Immature natural killer cell (primary cell): ENCODE measurements around the gene SLC39A9. TPM values are rescaled to one million over a fixed set of nuclear protein-coding genes. Genes with fewer than 3 reads are reported as not detected.

ENCODE experiments used
- DNase-seq, 3 donors: peaks; one replicate each; pipeline ENCODE4 v3.0.0; 2022; ENCODE audit warnings: mixed read lengths in 1 of 3
- H3K27ac Mint-ChIP-seq, 6 donors: one replicate each; pipeline ENCODE4 v1.8.0; 2020; ENCODE audit warnings: mixed read lengths in 6 of 6, mild to moderate bottlenecking in 5 of 6, inconsistent platforms in 4 of 6, moderate library complexity in 3 of 6
- H3K27me3 Mint-ChIP-seq, 3 donors: one replicate each; pipeline ENCODE4 v1.8.0; 2020 to 2021; ENCODE audit warnings: low read depth in 3 of 3, mild to moderate bottlenecking in 3 of 3, mixed read lengths in 3 of 3, moderate library complexity in 3 of 3, inconsistent platforms in 1 of 3
- H3K36me3 Mint-ChIP-seq, 3 donors: one replicate each; pipeline ENCODE4 v1.8.0; 2020; ENCODE audit warnings: mixed read lengths in 3 of 3, inconsistent platforms in 2 of 3, mild to moderate bottlenecking in 2 of 3
- H3K4me1 Mint-ChIP-seq, 2 donors: one replicate each; pipeline ENCODE4 v1.8.0; 2020; ENCODE audit warnings: inconsistent platforms in 2 of 2, mild to moderate bottlenecking in 2 of 2, mixed read lengths in 2 of 2, moderate library complexity in 1 of 2
- H3K4me3 Mint-ChIP-seq, 5 donors: one replicate each; pipeline ENCODE4 v1.8.0; 2020; ENCODE audit warnings: mild to moderate bottlenecking in 5 of 5, mixed read lengths in 5 of 5, inconsistent platforms in 3 of 5, moderate library complexity in 3 of 5
- H3K9me3 Mint-ChIP-seq, 6 donors: one replicate each; pipeline ENCODE4 v1.8.0; 2020; ENCODE audit warnings: mild to moderate bottlenecking in 6 of 6, mixed read lengths in 6 of 6, inconsistent platforms in 4 of 6, moderate library complexity in 3 of 6
- polyA plus RNA-seq, 3 donors: library from polyadenylated mRNA; unstranded; fragments of 300-500 nt; fragmentation: Illumina TruSeq; gene quantifications; one replicate each; pipeline ENCODE4 v1.2.3, GENCODE V29; 2021

Gene SLC39A9, protein sequence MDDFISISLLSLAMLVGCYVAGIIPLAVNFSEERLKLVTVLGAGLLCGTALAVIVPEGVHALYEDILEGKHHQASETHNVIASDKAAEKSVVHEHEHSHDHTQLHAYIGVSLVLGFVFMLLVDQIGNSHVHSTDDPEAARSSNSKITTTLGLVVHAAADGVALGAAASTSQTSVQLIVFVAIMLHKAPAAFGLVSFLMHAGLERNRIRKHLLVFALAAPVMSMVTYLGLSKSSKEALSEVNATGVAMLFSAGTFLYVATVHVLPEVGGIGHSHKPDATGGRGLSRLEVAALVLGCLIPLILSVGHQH
- polyA plus RNA-seq = 10 to 100 TPM; 14.2 to 23.9 (median 19.6) TPM

DNA sequence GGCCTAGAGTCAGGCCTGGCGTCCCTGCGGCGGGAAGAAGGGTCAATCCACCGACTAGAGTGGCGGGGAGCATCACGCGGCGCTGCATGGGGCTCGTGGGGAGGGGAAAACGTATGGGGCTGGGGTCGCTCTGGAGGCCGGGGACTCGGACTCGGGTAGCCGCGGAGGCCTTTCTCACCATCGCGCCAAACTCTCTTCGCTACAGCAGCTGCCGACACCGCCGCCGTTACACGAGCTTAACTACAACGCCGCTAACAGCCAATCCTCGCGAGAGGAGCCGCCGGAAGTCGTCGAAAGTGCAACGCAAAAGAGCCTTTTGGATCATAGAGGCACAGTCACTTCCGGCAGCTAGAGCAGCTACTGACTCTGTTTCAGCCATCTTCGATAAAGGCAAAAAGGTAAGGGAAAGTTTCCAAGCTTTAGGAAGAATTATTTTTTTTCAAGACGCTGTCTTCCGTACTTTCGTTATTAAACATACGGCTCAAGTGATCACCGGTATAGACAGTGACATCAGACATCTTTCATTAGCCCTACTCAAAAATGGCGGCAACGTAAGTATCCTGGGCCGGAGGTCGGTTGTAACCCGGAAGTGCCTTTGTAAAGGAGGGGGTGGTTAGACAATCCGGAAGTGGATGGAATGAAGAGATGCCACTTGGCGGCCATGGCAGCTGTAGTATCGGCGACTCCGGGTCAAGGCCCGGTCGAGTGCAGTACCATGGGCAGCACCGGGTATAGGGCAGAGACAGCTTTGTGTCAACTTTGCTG is at the start of gene SLC39A9, which contains the start of gene ERH:
TSS of gene SLC39A9 (plus strand) at position 640 of the 765 bp plus-strand sequence. CDS start 678 bp downstream, outside the sequence.
TSS of gene ERH (minus strand) at position 247 of the 765 bp plus-strand sequence. CDS start at position 181, 66 bp downstream.
- Mint-ChIP-seq H3K4me1 (peaks cover 59 to 87% of the 10 kb centered on the region in 2 donors), H3K4me3 (peak within 1 kb of the TSS; percentile 94 to 100 (median 98)), H3K27ac (peak within 1 kb of the TSS; percentile 97 to 100 (median 99)), H3K36me3 (peaks cover 11 to 18% (median 15%) of the 10 kb centered on the region in 3 donors), H3K9me3 (no peaks in the 10 kb centered on the region), H3K27me3 (peaks cover 4 to 9% (median 6%) of the 10 kb centered on the region in 3 donors)
- DNase-seq = peak; percentile 93 to 95 (median 95)

DNA sequence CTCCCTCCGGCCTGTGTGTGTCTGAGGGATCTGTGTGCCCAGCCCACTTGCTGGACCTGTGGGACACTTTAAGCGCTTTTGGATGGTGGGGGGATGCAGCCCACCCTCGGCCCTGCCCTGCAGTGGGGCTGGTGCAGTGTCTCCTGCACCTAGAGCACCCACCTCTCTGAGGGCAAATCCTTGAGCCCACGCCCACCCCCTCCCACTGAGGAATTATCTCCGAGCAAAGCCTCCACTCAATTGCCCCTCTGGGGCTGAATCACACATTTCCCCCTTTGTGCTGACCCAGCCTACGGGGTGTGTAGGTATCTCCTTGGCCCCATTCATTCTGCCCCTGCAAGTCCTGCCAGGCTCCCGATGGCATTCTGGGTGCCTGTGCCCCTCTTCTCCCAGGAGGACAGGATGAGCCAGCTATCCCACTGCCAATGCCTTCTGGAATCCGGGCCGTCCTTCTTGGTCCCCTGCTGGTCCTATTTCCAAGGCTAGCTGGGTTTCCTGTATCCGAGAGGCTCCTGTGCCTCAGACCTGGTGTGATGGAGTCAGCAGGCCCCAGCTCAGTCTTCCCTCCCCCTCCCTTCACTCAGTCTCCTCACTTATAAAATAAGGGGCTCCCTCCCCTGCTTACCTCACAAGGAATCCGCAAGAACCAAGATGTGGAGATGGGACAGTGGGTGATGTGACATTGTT is 49.3 kb upstream of the SLC39A9 start:
- Mint-ChIP-seq H3K27ac (no peak overlapping the region), H3K4me1 (peaks cover 1 to 2% of the 10 kb centered on the region in 2 donors), H3K9me3 (no peaks in the 10 kb centered on the region), H3K36me3 (no peaks in the 10 kb centered on the region), H3K4me3 (no peak overlapping the region), H3K27me3 (peaks cover 8 to 12% (median 10%) of the 10 kb centered on the region in 3 donors)
- DNase-seq = no peak

DNA sequence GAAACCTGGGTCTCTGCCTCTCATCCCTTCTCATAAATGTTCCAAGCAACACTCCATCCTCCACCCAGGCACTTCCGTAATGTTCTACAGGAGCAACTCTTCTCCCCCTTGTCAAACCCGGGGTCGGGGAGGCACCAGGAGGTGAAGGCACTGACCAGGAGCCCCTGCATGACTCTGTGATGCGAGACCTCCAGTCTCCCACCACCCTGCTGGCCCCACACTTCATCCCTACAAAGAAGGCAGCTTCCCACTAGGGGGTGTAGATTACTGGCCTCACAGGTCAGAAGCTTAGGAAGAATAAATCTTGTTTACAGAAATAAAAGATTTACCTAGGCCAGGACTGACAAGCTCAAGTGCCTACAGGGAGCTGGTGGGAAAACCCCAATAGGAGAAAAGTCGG is 47.6 kb upstream of the SLC39A9 start:
- Mint-ChIP-seq H3K27ac (no peak overlapping the region), H3K27me3 (peaks cover 7 to 9% (median 8%) of the 10 kb centered on the region in 3 donors), H3K36me3 (no peaks in the 10 kb centered on the region), H3K4me1 (peaks cover 8 to 10% of the 10 kb centered on the region in 2 donors), H3K4me3 (no peak overlapping the region), H3K9me3 (no peaks in the 10 kb centered on the region)
- no peak for DNase-seq

DNA sequence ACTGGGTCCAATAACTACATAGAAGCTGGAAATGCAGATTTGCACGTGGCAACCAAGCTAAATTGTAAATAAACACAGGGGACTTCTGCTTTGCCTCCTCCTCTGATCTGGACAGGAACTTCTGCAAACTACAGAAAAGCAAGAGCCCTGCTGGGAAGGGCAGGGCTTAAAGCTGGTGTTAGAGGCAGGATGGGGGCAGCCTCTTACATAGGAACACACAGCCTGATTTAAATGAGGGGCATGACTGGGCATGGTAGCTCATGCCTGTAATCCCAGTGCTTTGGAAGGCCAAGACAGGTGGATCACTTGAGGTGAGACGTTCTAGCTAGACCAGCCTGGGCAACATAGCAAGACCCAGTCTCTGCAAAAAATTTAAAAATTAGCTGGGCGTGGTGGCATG is 47.1 kb upstream of the SLC39A9 start:
- no peak overlapping the region for H3K4me3 Mint-ChIP-seq
- no peaks in the 10 kb centered on the region for H3K36me3 Mint-ChIP-seq
- DNase-seq = no peak
- H3K27ac Mint-ChIP-seq = no peak overlapping the region
- peaks cover 7 to 9% (median 8%) of the 10 kb centered on the region in 3 donors for H3K27me3 Mint-ChIP-seq
- peaks cover 8 to 10% of the 10 kb centered on the region in 2 donors for H3K4me1 Mint-ChIP-seq
- no peaks in the 10 kb centered on the region for H3K9me3 Mint-ChIP-seq

DNA sequence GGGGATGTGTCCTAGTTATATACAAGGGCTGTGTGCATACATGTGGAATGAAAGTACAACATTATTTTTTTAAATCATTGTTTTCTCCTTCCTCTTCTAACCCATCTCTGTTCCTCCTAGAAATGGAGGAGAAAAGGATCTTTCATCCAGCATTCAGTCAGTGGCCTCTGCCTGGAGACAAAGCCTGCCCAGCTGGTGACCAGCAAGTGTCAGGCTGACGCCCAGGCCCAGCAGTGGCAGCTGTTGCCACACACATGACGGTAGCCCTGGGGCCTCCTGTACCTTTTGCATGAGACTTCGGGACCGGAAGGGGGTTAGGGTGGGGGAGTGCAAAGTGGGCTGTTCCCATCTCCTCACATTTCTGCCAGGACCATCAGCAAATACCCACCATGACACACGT is 46.6 kb upstream of the SLC39A9 start:
- Mint-ChIP-seq H3K4me1 (peaks cover 8 to 10% of the 10 kb centered on the region in 2 donors), H3K36me3 (no peaks in the 10 kb centered on the region), H3K4me3 (no peak overlapping the region), H3K27ac (no peak overlapping the region), H3K9me3 (no peaks in the 10 kb centered on the region), H3K27me3 (peaks cover 5 to 9% (median 8%) of the 10 kb centered on the region in 3 donors)
- DNase-seq = no peak

DNA sequence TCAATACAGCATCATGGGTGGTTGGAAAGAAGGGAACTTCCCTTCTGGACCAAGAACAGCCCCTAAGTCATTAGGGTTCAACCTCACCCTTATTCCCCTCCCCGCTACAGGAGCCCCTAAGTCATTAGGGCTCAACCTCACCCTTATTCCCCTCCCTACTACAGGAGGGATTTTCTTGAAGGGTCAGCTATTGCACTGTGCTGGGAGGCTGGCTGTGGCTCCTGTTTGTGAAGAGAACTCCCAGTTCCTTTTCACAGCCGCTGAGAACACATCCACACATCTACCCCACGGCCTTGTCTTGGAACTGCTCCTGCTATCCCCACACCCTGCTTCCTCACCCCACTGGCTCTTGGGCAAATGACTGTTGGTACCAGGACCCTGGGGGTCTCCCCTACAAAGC is 45.3 kb upstream of the SLC39A9 start:
- H3K27ac Mint-ChIP-seq = no peak overlapping the region
- no peak for DNase-seq
- no peaks in the 10 kb centered on the region for H3K36me3 Mint-ChIP-seq
- H3K27me3 Mint-ChIP-seq = peaks cover 5 to 8% (median 6%) of the 10 kb centered on the region in 3 donors
- peaks cover 8 to 10% of the 10 kb centered on the region in 2 donors for H3K4me1 Mint-ChIP-seq
- no peaks in the 10 kb centered on the region for H3K9me3 Mint-ChIP-seq
- no peak overlapping the region for H3K4me3 Mint-ChIP-seq

DNA sequence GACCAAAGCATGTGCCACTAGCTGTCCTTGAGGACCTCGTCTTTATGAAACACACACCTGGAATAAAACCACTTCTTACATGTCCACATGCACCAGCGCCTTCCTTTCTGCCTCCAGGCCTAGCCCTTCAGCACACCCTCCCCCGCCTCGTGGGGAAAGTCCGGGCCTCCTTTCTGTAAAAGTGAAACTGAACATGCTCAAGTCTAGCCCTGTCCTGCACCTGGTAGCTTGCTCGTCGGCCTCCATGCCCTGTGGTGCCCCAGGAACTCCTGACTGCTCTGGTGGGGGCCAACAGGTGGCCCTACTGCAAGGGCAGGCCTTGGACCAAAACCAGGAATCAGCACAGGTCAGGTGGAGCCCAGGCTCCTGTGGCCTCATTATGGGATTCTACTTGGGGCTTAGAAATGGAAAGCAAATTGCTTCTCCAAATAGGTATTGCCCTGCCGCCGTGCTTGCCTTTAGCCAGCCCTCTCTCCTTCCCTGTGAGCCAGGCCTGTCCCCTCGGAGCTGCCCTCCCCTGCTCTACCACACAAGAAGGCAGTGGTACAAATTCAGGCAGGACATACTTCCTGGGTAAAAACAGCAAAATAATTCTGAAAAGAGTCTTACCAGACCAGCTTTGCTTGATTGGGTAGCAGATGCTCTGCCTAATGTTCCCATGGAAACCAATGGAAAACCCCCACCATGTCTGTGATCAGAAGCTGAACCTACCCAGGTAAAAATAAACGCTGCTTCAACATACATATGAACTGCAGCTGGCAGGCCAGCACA is 43.9 kb upstream of the SLC39A9 start:
- Mint-ChIP-seq H3K4me3 (peak overlapping the region in 4 of 5 donors; percentile 34 to 51 (median 40)), H3K36me3 (no peaks in the 10 kb centered on the region), H3K4me1 (peaks cover 8 to 10% of the 10 kb centered on the region in 2 donors), H3K27ac (peak overlapping the region in 5 of 6 donors; percentile 17 to 83 (median 76)), H3K9me3 (no peaks in the 10 kb centered on the region), H3K27me3 (peaks cover 3 to 8% (median 5%) of the 10 kb centered on the region in 3 donors)
- DNase-seq = peak; percentile 13 to 29 (median 19)

DNA sequence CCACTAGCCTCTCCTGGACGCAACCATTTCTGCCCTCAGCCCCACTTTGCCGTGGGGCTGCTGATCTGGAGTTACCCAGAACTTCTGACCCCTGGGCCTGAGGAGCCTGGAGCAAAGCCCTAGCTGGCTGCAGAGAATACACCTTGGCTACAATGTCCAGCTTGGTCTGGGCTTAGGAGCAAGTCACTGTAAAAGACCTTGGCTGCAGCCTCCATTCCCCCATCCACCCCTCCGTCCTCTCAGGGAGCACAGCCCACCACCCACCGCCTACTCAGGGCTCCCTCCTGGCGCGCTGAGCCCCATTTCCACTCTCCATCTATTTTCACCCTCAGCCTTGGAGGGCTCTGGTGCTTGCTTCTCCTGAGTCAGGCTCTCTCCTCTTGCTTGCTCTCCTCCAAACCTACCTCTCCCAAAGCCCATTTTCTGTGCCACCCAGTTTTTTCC is 43.3 kb upstream of the SLC39A9 start:
- no peak for DNase-seq
- Mint-ChIP-seq H3K4me3 (no peak overlapping the region), H3K36me3 (no peaks in the 10 kb centered on the region), H3K27me3 (peaks cover 0 to 8% (median 4%) of the 10 kb centered on the region in 3 donors), H3K9me3 (no peaks in the 10 kb centered on the region), H3K4me1 (peaks cover 8 to 10% of the 10 kb centered on the region in 2 donors), H3K27ac (peak overlapping the region in 1 of 6 donors; percentile 66)

DNA sequence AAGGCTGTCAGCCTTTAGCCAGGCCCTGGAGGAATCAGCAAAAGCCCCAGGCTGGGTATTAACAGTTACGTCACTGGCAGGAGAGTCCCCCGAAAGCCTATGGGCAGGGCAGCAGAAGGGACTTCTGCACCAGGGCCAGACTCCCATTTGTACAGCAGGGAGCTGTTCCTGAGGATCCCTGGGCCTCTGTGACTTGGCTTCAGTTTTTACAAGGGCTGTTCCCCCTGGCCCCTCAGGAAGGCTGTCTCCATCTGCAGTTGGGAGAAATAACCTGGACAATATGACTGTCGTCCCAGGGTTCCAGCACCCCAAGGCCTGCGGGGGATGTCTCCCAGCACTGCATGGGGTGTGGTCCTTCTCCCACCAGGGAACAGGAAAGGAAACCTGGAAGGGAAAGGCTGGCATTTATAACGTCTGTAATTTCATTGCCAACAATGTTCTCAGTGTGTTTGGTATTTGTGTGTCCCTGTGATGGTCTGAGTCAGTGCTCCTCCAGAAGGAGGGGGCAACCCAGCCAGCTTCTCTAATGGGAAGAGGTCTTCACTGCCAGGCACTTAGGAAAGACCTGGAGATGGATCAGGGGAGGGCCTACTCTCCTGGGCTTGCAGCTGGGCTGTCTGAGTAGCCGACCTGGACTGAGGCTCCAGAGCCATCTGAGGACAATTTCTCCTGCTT is 42.7 kb upstream of the SLC39A9 start:
- no peak for DNase-seq
- Mint-ChIP-seq H3K27ac (no peak overlapping the region), H3K27me3 (peaks cover 0 to 8% (median 4%) of the 10 kb centered on the region in 3 donors), H3K36me3 (no peaks in the 10 kb centered on the region), H3K9me3 (no peaks in the 10 kb centered on the region), H3K4me3 (no peak overlapping the region), H3K4me1 (peaks cover 8 to 10% of the 10 kb centered on the region in 2 donors)

DNA sequence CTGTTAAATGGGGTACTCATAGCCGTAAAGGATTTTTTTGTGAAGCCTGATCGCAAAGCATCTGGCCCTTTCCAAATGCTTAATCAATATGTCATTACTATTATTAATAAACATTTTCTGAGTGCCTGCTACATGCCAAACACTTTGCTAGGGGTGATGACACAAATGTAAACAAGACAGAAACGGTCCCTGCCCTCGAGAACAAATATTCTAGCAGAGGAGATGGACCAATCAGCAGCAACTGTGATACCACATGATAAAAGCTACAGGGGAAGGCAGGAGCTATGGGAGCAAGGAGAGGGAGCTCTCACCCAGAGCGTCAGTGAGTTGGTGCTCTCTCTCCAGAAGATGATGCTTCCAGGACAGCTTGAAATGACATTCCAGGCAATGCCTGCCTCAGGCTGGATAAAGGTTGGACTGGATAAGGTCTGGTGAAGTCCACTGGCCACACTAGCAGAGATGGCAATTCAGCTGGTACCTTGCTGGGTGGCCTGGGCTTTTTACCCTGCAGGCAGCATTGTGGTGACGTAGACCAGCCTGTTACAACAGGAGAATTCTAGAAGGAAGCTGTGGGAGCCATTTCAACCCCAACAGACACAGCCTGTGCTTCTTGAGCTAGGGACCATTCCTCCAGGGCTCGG is 41.5 kb upstream of the SLC39A9 start:
- Mint-ChIP-seq H3K4me3 (no peak overlapping the region), H3K36me3 (no peaks in the 10 kb centered on the region), H3K27me3 (peaks cover 0 to 5% (median 4%) of the 10 kb centered on the region in 3 donors), H3K4me1 (peaks cover 8 to 10% of the 10 kb centered on the region in 2 donors), H3K27ac (no peak overlapping the region), H3K9me3 (no peaks in the 10 kb centered on the region)
- DNase-seq = no peak

DNA sequence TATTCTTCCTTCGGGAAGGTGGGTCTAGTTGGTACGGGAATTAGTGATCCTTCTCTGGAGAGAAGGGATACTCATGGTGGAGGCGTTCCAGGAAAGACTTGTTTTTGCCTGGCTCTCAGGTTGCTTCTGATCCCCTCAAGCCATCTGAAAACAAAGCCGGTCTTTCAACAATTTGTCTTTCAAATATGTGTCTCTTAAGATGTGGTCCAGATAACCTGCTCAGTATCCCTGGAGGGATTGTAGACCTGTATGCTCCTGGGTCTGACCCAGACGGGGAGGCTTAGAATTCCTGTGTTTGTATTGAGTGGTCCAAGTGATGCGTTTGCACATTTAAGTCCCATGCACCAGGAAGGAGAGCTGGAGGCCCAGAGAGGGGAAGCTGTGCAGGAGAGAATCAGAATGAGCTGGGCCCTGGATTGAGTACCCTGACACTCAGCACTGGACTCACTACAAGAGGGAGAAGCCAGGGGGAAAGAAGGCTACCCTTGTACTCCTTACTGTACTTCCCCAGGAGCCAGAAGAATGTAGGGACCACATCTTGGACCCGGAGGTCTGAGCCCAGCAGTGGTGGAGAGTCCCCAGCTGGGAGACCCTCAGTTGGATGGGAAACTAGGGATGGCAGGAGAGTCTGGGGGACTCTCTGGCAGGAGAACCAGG is 40.8 kb upstream of the SLC39A9 start:
- no peak overlapping the region for H3K4me3 Mint-ChIP-seq
- peaks cover 8 to 10% of the 10 kb centered on the region in 2 donors for H3K4me1 Mint-ChIP-seq
- peaks cover 0 to 5% (median 4%) of the 10 kb centered on the region in 3 donors for H3K27me3 Mint-ChIP-seq
- no peaks in the 10 kb centered on the region for H3K36me3 Mint-ChIP-seq
- no peak for DNase-seq
- H3K9me3 Mint-ChIP-seq = no peaks in the 10 kb centered on the region
- no peak overlapping the region for H3K27ac Mint-ChIP-seq
